HG03460 (cell line): ENCODE measurements around the gene RIF1.

ENCODE experiments used
- ATAC-seq: cut with Tn5 transposase; IDR thresholded peaks from one replicate; pipeline ENCODE4 v1.9.1; 2021; ENCODE audit not compliant: unreplicated experiment

RIF1 gene

GRCh38 chr2:151520976-151521375 lies 111.3 kb downstream of the RIF1 start:
- ATAC-seq, result no peak

- no peak for ATAC-seq
These were observed 112.9 kb downstream of the RIF1 start for GRCh38 chr2:151522556-151522955.

- ATAC-seq, result no peak
These were observed 114.1 kb downstream of the RIF1 start for GRCh38 chr2:151523850-151524249.

DNA sequence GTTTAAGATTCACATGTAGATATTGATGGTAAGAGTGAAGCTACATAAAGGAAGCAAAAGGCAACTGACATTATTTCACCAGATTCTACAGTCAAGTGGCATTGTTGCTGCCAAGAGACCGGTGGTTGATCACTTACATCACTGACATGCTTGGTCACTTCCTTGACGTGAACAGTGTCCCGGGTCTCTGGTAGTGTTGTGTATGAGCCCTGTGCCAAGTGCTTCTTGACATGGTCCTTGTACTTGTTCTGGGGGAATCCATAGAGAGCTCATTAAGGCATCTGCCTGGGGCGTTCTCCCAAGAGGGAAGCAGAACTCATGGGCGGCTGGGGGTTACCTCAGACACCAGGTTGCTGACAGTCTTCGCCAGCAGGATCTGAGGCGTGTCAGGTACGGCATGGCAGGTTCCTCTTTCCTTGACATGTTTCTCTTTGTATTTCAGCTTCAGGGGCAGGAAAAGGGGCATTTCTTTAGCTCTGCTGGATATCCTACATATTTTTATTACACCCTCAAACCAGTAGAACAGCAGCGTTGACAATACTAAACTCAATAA lies 116.2 kb downstream of the RIF1 start:
- no peak for ATAC-seq

- ATAC-seq, result no peak
These were observed 116.9 kb downstream of the RIF1 start for GRCh38 chr2:151526572-151527090.
